ENCODE results near the gene LRIF1.
"Not testable (repeated sequence)": the region's sequence is repeated elsewhere in the genome, so short reads cannot be mapped to it uniquely, and the experiment has no call there.

LRIF1 gene

GRCh38 chr1:110963691-110964454 lies at the start of gene LRIF1:
Gene LRIF1 (minus strand): TSS chr1:110963922. CDS start chr1:110963688, 234 bp downstream.
- peak; percentile 100 for DNase-seq

- no peak for DNase-seq
Measured at GRCh38 chr1:111008031-111008430, 44.3 kb upstream of the LRIF1 start.

GRCh38 chr1:111006556-111006955 lies 42.8 kb upstream of the LRIF1 start:
- DNase-seq = no peak

- not testable (repeated sequence) for DNase-seq
Measured at GRCh38 chr1:110999607-111000006, 35.9 kb upstream of the LRIF1 start.

GRCh38 chr1:110992329-110992728 lies 28.6 kb upstream of the LRIF1 start:
- not testable (repeated sequence) for DNase-seq

GRCh38 chr1:110991295-110991694 lies 27.6 kb upstream of the LRIF1 start:
- not testable (repeated sequence) for DNase-seq

- DNase-seq = no peak
Measured at GRCh38 chr1:110990541-110990940, 26.8 kb upstream of the LRIF1 start.

- DNase-seq = no peak
Measured at GRCh38 chr1:110986407-110986891, 22.7 kb upstream of the LRIF1 start.

GRCh38 chr1:110982320-110982719 lies 18.6 kb upstream of the LRIF1 start:
- no peak for DNase-seq

- DNase-seq = no peak
Measured at GRCh38 chr1:110979154-110979553, 15.4 kb upstream of the LRIF1 start.

GRCh38 chr1:110976089-110976488 lies 12.4 kb upstream of the LRIF1 start:
- no peak for DNase-seq

- no peak for DNase-seq
Measured at GRCh38 chr1:110975265-110975664, 11.5 kb upstream of the LRIF1 start.

- no peak for DNase-seq
Measured at GRCh38 chr1:110967256-110967655, 3.5 kb upstream of the LRIF1 start.

- no peak for DNase-seq
Measured at GRCh38 chr1:110964455-110964903, 757 bp upstream of the LRIF1 start.

GRCh38 chr1:110962892-110963690 lies 631 bp downstream of the LRIF1 start:
- peak; percentile 73 for DNase-seq

- no peak for DNase-seq
Measured at GRCh38 chr1:110961902-110962301, 1.8 kb downstream of the LRIF1 start.

GRCh38 chr1:110960777-110961420 lies 2.8 kb downstream of the LRIF1 start:
- no peak for DNase-seq

GRCh38 chr1:110957798-110958197 lies 5.9 kb downstream of the LRIF1 start:
- no peak for DNase-seq

GRCh38 chr1:110956586-110956985 lies 7.1 kb downstream of the LRIF1 start:
- DNase-seq = no peak

- no peak for DNase-seq
Measured at GRCh38 chr1:110953031-110953430, 10.7 kb downstream of the LRIF1 start.

GRCh38 chr1:110952031-110952430 lies 11.7 kb downstream of the LRIF1 start:
- DNase-seq = no peak

GRCh38 chr1:110951161-110951560 lies 12.6 kb downstream of the LRIF1 start:
- DNase-seq = no peak
